GM21360 (cell line): Measurements from ENCODE around the gene UQCRC2.
"Not testable (repeated sequence)": the region's sequence is repeated elsewhere in the genome, so short reads cannot be mapped to it uniquely, and the experiment has no call there.

Source experiments
- ATAC-seq: cut with Tn5 transposase; IDR thresholded peaks from one replicate; pipeline ENCODE4 v1.9.1; 2021; ENCODE audit warnings: mild to moderate bottlenecking, moderate library complexity; ENCODE audit not compliant: unreplicated experiment

The UQCRC2 gene

GRCh38 chr16:21980032-21980431, 26.9 kb downstream of the UQCRC2 start:
- no peak for ATAC-seq

- no peak for ATAC-seq
Observed at GRCh38 chr16:21982108-21982507, 28.9 kb downstream of the UQCRC2 start.

DNA sequence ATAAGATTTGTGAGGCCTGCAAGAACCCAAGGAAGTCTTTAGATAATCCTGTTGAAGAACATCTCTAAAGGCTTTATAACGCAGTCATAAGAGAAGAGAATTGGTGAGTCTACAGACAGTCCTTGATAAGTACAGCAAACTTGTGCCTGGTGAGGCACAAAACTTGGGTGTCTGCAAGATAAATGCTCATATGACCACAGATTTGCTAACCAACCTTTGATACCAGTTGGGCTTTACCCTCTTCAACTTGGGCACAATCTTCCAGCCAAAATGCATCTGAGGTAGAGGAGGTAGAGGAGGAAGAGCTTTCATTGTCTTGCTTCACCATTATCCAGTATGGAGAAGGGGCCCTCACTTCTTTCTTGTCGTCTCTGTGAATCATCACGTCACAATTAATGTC, 30.9 kb downstream of the UQCRC2 start:
- ATAC-seq, result no peak

DNA sequence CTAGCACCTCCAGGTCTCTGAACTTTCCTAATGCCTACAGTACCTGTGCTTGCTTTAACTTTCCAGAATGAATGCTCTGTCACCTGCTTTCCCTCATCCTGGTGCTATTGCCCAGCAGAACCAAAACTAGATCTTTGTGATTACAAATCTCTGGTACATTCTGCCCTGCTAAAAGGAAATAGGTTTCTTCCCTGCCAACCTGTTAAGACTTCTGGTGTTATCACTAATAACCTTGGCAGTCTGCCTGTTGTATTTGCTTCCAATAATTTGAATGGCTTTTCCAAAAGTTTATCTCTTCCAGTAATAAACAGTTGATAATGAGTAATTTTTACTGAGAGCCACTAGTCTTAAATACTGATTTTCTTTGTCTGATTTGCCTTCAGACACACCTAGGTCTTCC, 32.4 kb downstream of the UQCRC2 start:
- ATAC-seq, result no peak

DNA sequence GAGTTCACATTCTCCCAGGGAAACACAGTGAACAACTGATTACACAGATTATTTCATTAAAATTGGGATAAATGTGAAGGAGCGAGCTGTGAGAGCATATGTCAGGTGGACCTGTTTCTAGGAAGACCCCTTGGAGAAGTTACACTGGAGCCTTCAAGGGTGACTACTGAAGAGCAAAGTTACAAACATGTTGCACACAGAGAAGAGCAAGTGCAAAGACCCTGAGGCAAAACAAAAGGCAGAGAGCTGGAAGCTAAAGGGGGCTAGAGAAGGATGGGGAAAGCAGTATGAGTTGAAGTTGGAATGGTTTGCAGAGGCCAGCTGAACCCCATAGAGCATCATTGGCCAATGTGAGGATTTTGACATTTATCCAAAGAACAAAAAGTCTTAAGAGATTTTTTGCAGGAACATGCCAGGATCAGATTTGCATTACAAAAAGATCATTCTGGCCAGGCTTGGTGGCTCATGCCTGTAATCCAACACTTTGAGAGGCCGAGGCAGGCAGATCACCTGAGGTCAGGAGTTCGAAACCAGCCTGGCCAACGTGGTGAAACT, 33.6 kb downstream of the UQCRC2 start:
- no peak for ATAC-seq

DNA sequence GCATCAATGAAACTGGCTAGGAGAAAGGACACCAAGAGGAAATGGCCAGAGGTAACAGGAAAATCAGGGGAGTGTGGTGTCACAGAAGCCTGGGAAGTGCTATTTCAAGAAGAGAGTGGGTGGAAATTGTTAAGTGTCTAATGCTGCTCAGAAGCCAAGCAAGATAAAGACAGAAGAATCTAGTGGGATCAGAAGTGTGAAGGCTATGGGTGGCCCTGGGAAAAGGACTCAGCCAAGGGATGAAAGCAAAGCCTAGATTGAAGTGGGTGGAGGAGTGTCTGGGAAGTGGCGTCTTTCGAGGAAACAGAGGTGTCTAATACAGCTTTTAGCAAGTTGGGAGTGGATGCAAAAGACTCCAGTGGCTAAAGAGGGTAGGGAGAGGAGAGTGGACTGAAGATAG, 34.3 kb downstream of the UQCRC2 start:
- ATAC-seq, result no peak

GRCh38 chr16:21989133-21989532, 36.0 kb downstream of the UQCRC2 start:
- ATAC-seq, result no peak

- ATAC-seq, result no peak
Observed at GRCh38 chr16:21989751-21990150, 36.6 kb downstream of the UQCRC2 start.

- ATAC-seq, result no peak
Observed at GRCh38 chr16:21990381-21990944, 37.3 kb downstream of the UQCRC2 start.

DNA sequence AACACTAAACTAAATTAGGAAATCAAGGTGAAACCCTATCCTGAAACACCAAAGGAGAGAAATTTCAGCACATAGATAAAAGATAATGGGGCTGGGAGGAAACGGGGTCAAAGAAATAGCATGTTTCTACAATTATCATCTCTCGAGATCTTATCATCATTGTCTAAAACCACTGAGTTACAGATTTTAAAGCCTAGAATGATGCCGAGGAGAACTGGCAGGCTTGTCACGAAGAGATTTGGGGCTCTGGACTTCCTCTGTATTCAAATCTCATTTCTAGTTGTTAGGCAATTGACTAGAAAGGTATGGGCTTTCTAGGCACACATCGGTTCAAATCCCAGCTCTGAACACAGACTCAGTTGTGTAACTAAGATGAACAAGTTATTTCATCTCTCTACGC, 38.5 kb downstream of the UQCRC2 start:
- no peak for ATAC-seq

GRCh38 chr16:21994856-21995465, 41.8 kb downstream of the UQCRC2 start:
- ATAC-seq, result no peak

DNA sequence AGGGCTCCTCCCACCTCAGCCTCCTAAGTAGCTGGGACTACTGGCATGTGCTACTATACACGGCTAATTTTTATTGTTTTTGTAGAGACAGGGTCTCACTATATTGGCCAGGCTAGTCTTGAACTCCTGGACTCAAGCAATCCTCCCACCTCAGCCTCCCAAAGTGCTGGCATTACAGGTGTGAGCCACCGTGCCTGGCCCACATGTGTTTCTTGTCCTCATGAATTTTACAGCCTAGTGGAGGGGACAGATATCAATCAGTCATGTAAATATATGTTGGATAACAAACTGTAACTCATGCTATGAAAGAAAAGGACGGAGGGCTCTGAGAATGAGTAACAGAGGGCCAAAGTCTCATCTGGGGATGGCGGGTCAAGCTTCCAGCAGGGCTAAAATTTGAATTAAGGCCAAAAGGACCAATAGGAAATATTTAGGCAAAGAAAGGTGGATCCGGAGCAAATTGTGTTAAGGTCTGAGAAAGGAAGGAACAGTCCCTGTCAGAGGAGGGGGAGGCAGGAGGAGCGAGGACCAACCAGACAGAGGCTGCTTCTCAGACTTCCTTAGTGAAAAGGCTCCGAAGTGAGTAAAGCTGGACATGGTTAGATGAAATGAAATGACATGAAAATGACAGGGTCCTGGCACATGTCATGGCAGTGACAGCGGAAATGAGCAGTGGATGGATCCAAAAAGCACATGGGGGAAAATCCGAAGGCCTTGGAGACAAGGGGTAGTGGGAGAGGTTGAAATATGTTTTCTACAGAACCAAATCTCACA, 43.9 kb downstream of the UQCRC2 start:
- no peak for ATAC-seq

- ATAC-seq, result no peak
Observed at GRCh38 chr16:21997697-21998480, 44.7 kb downstream of the UQCRC2 start.

DNA sequence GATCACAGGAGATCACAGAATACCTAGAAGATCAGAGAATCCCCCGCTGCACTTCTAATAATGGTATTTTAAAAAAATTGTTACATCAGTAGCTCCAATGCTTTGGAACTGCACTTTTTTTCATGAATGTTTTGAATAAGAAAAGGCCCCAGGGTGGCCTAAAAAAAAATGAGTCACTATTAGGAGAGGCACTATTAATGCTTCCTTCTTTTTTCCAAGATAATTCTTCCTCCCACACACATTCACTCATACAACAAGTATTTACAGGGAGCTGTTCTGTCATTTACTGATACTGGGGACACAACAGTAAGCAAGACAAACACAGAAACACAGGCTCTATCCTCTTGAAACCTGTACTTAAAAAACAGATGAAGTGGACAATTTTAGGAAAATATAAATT, 48.4 kb downstream of the UQCRC2 start:
- no peak for ATAC-seq

GRCh38 chr16:22002047-22002446, 48.9 kb downstream of the UQCRC2 start:
- ATAC-seq, result not testable (repeated sequence)

DNA sequence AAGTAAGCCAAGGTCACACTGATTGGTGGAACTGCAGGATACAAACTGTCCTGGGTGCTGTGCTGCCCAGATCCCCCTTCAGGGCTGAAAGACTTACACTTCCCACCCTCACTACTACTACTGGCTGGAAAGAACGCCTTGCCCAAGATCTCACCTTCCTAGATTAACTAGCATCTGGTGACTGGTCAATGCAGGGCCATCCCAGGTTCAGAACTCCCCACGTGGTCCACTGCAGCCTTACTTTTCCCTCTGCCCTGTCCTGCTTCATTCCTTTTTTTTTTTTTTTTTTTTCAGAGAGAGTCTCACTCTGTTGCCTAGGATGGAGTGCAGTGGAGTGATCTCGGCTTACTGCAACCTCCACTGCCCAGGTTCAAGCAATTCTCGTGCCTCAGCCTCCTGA, 50.0 kb downstream of the UQCRC2 start:
- no peak for ATAC-seq

DNA sequence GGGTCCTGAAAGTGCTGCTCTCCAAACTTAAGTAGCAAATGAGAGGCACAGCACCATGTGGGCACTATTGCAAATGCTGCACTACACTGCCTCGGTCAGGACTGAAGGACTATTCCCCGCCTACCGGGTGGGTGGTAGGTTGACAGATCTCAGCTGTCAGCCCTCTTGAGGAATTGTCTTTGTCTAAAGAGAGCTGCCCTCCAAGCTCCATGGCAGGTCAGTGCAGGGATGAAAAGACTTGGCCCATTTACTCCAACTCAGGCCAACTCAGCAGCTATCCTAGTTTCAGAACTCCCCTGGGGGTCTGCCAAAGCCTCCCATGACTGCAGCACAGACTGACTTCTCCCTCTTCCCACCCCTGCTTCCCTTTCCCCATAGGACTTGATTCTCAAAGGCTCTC, 51.2 kb downstream of the UQCRC2 start:
- no peak for ATAC-seq

DNA sequence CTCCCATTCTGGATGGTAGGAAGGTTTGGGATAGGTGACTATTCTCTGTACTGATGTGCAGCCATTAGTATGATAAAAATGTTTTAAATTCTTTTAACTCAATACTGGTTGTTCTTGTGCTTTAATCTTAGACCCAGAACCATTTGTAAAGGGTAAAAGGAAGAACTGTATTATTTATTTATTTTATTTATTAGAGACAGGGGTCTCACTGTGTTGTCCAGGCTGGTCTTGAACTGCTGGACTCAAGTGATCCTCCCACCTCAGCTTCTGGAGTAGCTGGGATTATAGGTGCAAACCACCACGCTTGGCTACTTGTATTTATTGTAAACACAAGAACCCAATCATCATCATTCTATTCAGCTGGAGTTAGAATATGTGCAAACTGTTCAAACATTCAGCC, 52.6 kb downstream of the UQCRC2 start:
- no peak for ATAC-seq

DNA sequence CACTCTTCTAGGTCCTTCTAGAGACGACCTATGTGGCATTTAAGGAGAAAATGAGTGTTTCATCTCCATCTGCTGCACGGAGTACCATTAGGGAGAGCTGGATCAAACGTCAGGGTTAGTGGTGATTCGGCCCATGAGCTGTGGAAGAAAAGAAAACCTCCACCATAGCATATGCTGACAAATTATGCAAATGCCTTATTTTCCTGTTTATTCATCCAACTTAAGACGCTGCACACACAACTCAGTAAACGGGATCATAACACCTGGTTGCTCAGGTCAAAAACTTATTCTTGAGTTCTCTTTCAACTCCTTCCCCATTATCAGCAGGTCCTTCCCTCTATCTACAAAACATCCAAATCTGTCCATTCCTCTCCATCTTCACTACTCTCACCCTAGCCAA, 53.5 kb downstream of the UQCRC2 start:
- ATAC-seq, result no peak

DNA sequence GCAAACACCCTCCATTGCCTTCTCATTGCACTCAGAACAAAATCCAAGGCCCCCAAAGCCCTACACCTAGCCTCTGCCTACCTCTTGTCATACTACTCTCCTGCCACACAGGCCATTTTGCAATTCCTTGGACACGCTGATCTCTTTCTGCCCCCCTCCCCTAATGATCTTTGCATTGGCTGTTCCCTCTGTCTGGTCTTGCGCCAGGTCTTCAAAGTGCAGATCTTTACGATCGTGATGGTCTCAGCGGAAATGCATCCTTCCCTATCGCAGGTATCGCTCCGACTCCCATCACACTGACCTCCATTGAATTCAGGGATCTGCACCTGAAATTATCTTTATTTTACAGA, 54.0 kb downstream of the UQCRC2 start:
- no peak for ATAC-seq

DNA sequence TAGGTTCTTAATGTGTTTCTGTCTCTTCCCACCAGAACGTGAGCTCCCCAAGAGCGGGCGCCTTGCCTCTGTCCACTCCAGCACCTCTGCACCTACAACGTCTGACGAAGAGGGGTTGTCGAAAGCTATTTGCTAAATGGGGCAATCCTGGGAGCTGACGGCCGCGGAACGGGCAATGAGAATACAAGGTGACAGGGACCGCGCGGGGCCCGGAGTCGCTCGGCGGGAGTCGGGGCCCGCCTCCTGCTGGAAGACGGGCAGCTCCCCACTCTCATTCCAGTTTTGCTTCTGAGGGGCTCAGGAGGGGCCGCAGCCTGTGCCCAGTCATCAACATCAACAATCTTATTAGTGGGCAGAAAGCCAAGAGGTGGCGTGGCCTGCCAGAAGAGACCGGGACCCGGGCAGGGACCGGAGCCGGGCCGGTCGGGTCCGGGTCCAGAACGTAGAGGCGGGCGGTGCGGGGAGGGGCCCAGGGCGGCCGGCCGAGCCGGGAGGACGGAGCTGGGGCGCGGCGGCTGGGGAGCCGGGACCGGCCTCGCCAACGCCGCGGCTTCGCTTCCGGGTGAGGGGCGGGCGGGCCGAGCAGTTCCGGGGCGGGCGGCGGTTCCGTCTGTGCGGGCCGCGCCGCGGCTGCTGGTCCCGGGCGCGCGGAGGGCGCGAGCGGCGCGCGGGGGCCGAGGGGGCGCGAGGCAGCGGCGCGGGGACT, 54.5 kb downstream of the UQCRC2 start, which contains the start of gene MOSMO:
Gene MOSMO (plus strand): TSS at position 603 of the 706 bp plus-strand sequence. CDS start 191 bp downstream, outside the sequence.
- ATAC-seq, result no peak
